22Rv1 (cell line): ENCODE measurements around the gene PCOLCE2.

Experiments
- H3K27ac ChIP-seq: fragments of 450-650 bp; 2 replicates; pipeline ENCODE4 v1.5.1; 2017
- CTCF ChIP-seq: fragments of 450-650 bp; IDR thresholded peaks from 2 replicates; pipeline ENCODE4 v1.5.1; 2017; ENCODE audit warnings: mild to moderate bottlenecking
- ZFX ChIP-seq: fragments of 450-650 bp; IDR thresholded peaks from 2 replicates; pipeline ENCODE4 v1.6.1; 2017; ENCODE audit warnings: antibody characterized with exemption, borderline replicate concordance

The PCOLCE2 gene

DNA sequence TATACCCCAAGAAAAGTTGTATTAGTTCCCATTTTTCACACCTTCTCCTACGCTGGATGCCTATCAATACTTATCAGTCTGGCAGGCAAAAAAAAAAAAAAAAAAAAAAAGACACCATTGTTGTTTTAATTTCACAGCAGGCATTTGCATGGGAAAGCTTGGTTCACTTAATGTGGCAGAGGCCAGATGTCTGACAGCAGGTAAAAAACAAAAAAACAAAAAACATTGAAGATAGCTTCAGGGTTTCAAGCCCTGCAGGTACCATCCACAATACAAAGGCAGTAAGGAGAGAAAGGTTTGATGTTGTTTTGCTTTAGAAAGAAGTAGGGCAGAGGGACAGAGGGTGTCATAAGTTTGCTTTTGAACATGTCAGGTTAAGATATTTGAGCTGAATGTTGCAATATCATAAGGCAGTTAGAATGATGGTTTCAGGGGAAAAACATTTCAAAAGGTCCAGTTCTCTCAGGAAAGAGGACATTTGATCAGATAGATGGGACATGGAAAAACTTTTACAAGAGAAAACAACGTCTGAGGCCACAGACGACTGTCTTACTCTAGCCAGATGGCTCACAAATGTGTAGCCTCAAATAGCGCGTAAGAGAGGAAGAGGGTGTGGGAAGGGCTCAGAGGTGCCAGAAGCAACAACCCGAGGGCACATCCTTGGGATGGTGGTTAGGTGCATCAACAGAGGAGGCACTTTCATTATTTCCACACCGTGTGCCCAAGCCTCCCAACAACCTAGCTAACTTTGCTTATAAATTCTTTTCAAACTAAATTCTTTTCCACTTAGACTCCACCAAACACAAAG lies 25.7 kb downstream of the PCOLCE2 start:
- no peak overlapping the region for H3K27ac ChIP-seq
- TF ChIP-seq CTCF (no peak), ZFX (no peak)

GRCh38 chr3:142861926-142862325 lies 27.0 kb downstream of the PCOLCE2 start:
- TF ChIP-seq CTCF (no peak), ZFX (no peak)
- H3K27ac ChIP-seq, result no peak overlapping the region

GRCh38 chr3:142858043-142858442 lies 30.8 kb downstream of the PCOLCE2 start:
- TF ChIP-seq ZFX (no peak), CTCF (no peak)
- H3K27ac ChIP-seq, result no peak overlapping the region

DNA sequence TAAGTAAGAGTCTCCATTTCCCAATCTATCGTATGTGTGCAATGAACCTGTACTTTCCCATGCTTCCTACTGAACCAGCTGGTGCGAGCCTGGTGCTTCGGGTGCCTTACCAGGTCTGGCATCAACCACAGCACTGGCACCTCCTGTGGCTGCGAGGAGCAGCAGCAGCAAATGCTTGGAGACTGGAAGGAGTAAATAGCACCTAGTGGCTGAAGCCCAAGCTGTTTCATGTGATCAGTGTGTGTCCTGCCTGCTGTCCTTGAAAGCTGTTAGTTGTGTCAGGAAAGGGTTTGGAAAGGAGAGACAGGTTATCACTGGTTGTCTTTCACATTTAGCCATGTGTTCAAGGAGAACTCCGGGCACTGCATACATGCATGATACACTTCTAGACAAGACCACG lies 31.8 kb downstream of the PCOLCE2 start:
- TF ChIP-seq CTCF (peak; percentile 67), ZFX (no peak)
- no peak overlapping the region for H3K27ac ChIP-seq

- H3K27ac ChIP-seq, result no peak overlapping the region
- TF ChIP-seq CTCF, result no peak
- no peak for TF ChIP-seq ZFX
Measured at GRCh38 chr3:142853270-142854168, 35.4 kb downstream of the PCOLCE2 start.

DNA sequence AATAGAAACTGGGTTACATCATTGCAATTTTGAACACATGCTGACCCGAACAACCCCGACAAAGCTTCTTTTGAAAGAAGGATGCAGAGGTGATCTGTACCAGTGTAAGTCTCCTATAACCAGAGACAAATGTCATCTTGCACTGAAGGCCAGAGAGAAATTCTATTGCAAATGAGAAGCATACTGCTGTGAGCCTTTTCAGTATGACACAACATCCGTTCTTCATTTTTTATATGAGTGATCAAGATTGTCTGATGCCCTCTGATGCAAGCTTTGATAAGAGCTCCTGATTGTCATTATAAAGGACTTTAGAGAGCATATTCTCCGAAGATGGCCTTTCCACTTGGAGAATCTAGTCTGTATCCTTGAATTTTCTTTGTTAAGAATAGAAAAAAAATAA lies 36.9 kb downstream of the PCOLCE2 start:
- TF ChIP-seq CTCF, result no peak
- TF ChIP-seq ZFX, result no peak
- H3K27ac ChIP-seq, result no peak overlapping the region

DNA sequence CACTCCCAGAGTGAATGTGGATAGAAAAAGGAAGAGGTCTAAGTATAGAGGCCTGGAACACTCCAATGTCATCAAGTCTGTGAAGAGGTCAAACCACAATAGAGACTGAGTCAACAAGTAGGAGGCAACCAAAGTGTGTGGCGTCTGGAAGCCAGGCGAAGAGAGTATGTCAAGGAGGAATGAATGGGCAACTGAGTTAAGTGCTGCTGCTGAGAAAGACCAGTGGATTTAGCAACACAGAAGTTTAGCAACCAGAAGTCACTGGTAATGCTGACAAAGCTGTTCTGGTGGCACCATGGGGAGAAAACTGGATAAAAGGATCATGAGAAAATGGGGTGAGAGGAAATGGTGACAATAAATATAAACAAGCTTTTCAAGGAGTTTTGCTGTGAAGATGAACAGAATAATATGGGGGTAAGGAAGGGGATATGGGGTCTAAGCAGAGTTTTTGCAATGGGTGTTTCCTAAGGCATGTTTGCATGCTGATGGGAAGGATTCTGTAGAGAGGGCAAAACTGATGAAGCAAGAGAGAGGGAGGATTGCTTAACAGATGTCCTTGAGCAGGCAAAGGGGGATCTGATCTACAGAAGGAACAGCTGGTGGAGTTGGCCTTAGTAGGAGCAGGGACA lies 38.4 kb downstream of the PCOLCE2 start:
- no peak for TF ChIP-seq CTCF
- TF ChIP-seq ZFX, result no peak
- no peak overlapping the region for H3K27ac ChIP-seq
